GM23338 (cell line): ENCODE results near the gene ZNF48. TPM values are rescaled to one million over a fixed set of nuclear protein-coding genes. Genes with fewer than 3 reads are reported as not detected.
A peak's percentile ranks its signal among the peaks of the same experiment; 100 is the strongest.

Experiments
- ATAC-seq: fragments of 200-7000 bp; cut with Tn5 transposase; 3 replicates; pipeline ENCODE4 v1.9.1; 2020
- DNase-seq: peaks from one replicate; pipeline ENCODE4 v3.0.0-alpha.2; 2015; ENCODE audit warnings: low spot score
- H2AFZ ChIP-seq: fragments of 200-600 bp; sonication (generic); 2 replicates; pipeline ENCODE4 v1.8.0; 2016; ENCODE audit warnings: antibody characterized with exemption, mild to moderate bottlenecking, moderate library complexity
- H3F3A ChIP-seq: fragments of 200-600 bp; sonication (generic); replicated peaks from 2 replicates; pipeline ENCODE4 v1.8.0; 2017; ENCODE audit warnings: antibody characterized with exemption, mixed run types, low read depth
- H3K27ac ChIP-seq: fragments of 200-600 bp; sonication (generic); 2 replicates; pipeline ENCODE4 v1.6.1; 2016; ENCODE audit warnings: low read depth
- H3K27me3 ChIP-seq: fragments of 200-600 bp; sonication (generic); 2 replicates; pipeline ENCODE4 v1.8.0; 2016; ENCODE audit warnings: mild to moderate bottlenecking, mixed run types, moderate library complexity; ENCODE audit not compliant: insufficient read depth
- H3K36me3 ChIP-seq: fragments of 200-600 bp; sonication (generic); 2 replicates; pipeline ENCODE4 v1.8.0; 2016; ENCODE audit warnings: mild to moderate bottlenecking; ENCODE audit not compliant: insufficient read depth
- H3K4me1 ChIP-seq: fragments of 200-600 bp; sonication (generic); 2 replicates; pipeline ENCODE4 v1.8.0; 2016; ENCODE audit warnings: mild to moderate bottlenecking, moderate library complexity; ENCODE audit not compliant: insufficient read depth
- H3K4me2 ChIP-seq: fragments of 200-600 bp; sonication (generic); 2 replicates; pipeline ENCODE4 v1.7.1; 2017; ENCODE audit warnings: mixed run types
- H3K4me3 ChIP-seq: fragments of 200-600 bp; sonication (generic); 2 replicates; pipeline ENCODE4 v1.6.1; 2016; ENCODE audit warnings: mixed run types
- H3K79me2 ChIP-seq: fragments of 200-600 bp; sonication (generic); replicated peaks from 2 replicates; pipeline ENCODE4 v1.8.0; 2017; ENCODE audit warnings: mild to moderate bottlenecking; ENCODE audit not compliant: insufficient read depth
- H3K9me2 ChIP-seq: fragments of 200-600 bp; sonication (generic); 2 replicates; pipeline ENCODE4 v1.8.0; 2017; ENCODE audit not compliant: insufficient read depth
- H4K20me1 ChIP-seq: fragments of 200-600 bp; sonication (generic); replicated peaks from 2 replicates; pipeline ENCODE4 v1.8.0; 2017; ENCODE audit warnings: mild to moderate bottlenecking; ENCODE audit not compliant: insufficient read depth
- H3K27ac Mint-ChIP-seq: 2 replicates; pipeline ENCODE4 v1.8.0; 2020; ENCODE audit warnings: inconsistent platforms, mild to moderate bottlenecking, moderate library complexity, mixed read lengths
- H3K27me3 Mint-ChIP-seq: 3 replicates; pipeline ENCODE4 v1.8.0; 2022; ENCODE audit warnings: low read depth, mild to moderate bottlenecking, moderate library complexity, mixed read lengths, inconsistent platforms; ENCODE audit not compliant: insufficient read depth, poor library complexity
- H3K36me3 Mint-ChIP-seq: 3 replicates; pipeline ENCODE4 v1.8.0; 2021; ENCODE audit warnings: low read depth, mild to moderate bottlenecking, inconsistent platforms, moderate library complexity, mixed read lengths
- H3K4me1 Mint-ChIP-seq: 3 replicates; pipeline ENCODE4 v1.8.0; 2020; ENCODE audit warnings: mild to moderate bottlenecking, inconsistent platforms, mixed read lengths
- H3K4me3 Mint-ChIP-seq: 3 replicates; pipeline ENCODE4 v1.8.0; 2021; ENCODE audit warnings: moderate library complexity, mild to moderate bottlenecking, inconsistent platforms, mixed read lengths
- H3K9me3 Mint-ChIP-seq: 3 replicates; pipeline ENCODE4 v1.8.0; 2020; ENCODE audit warnings: moderate library complexity, mild to moderate bottlenecking, inconsistent platforms, mixed read lengths
- EZH2 ChIP-seq: fragments of 200-600 bp; sonication (generic); IDR thresholded peaks from one replicate; pipeline ENCODE4 v1.8.0; 2017; ENCODE audit warnings: antibody characterized with exemption, mild to moderate bottlenecking, low read depth; ENCODE audit not compliant: unreplicated experiment
- JUNB ChIP-seq: IDR thresholded peaks from one replicate; pipeline ENCODE4 v1.6.1; 2016; ENCODE audit warnings: antibody characterized with exemption; ENCODE audit not compliant: unreplicated experiment
- ZNF114 ChIP-seq: fragments of 250-450 bp; sonication (Bioruptor Pico); IDR thresholded peaks from 2 replicates; pipeline ENCODE4 v1.5.0; 2020; ENCODE audit warnings: mild to moderate bottlenecking, moderate library complexity
- polyA plus RNA-seq: library from polyadenylated mRNA; unstranded; fragments of >200 nt; fragmentation: Nextera tagmentation; extraction: Ambion mirVana; gene quantifications from 2 replicates; pipeline ENCODE4 v1.2.1, GENCODE V29; 2016
- total RNA-seq: library from RNA; depleted of rRNA; stranded (reverse); fragments of >200 nt; shearing (Covaris generic); gene quantifications from 2 replicates; pipeline ENCODE4 v1.2.3, GENCODE V29; 2014
- TF ChIP-seq, protein P1 (sequence below): fragments of 250-450 bp; sonication (Bioruptor Pico); IDR thresholded peaks from 2 replicates; pipeline ENCODE4 v1.5.0; 2020; ENCODE audit warnings: mild to moderate bottlenecking, moderate library complexity
- TF ChIP-seq, protein P2 (sequence below), 2 experiments: fragments of 200-600 bp in 1 of 2; sonication (generic) in 1 of 2; conservative IDR thresholded peaks; 2 replicates each; pipeline versions ENCODE4 v1.5.1 to v1.6.1; 2016 to 2017; ENCODE audit warnings: antibody characterized with exemption in 2 of 2, low read depth in 2 of 2, mild to moderate bottlenecking in 2 of 2, moderate library complexity in 1 of 2
- TF ChIP-seq, protein P3 (sequence below): IDR thresholded peaks from one replicate; pipeline ENCODE4 v1.6.1; 2018; ENCODE audit warnings: antibody characterized with exemption; ENCODE audit not compliant: unreplicated experiment

Gene ZNF48
- total and polyA plus RNA-seq, 2 experiments from 2014 or later: 4.8 to 44.3 TPM

DNA sequence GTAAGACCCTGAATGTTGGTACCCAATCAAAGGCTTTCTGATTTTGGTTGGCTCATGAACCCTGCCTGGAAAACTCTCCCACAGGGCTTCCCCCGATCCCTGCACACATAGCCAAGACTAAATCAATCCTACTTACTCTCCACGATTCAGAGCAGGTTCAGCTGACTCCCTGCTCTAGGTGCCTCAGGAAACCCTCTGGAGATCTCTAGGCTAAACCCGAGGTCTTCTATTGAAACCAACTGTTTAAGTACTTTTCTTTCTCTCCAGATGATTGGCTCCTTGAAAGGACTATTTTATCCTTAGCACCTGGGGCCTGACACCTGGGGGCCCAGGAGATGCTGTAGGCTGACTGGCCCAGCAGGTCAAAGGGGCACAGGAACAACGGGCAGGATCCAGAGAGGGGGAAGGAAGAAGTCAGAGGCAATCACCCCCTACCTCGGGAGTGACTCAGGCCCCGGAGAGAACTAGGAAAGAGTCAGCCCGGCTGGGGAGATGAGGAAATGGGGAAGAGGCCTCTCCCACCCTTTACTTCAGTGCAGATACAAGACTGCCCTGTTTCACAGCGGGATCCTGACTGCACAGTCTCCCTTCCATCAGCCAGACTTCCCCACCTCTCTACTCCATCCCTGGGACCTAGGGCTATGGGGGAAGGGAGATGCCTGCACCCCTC is 27.0 kb upstream of the ZNF48 start:
- peaks cover 12% of the 10 kb centered on the region for H4K20me1 ChIP-seq
- no peaks in the 10 kb centered on the region for H3K9me2 ChIP-seq
- peaks cover 10% of the 10 kb centered on the region; the same call in 2 of the 3 replicates for H3K36me3 Mint-ChIP-seq
- H3K79me2 ChIP-seq: peaks cover 40% of the 10 kb centered on the region
- DNase-seq (no peak), ATAC-seq (no peak)
- H3K27ac ChIP-seq: no peak overlapping the region
- no peaks in the 10 kb centered on the region for H3K27me3 ChIP-seq
- peak overlapping the region; percentile 98 for H3K4me2 ChIP-seq
- H2AFZ ChIP-seq: no peak overlapping the region
- H3K4me3 ChIP-seq: peak overlapping the region; percentile 85
- peaks cover 19% of the 10 kb centered on the region for H3K27me3 Mint-ChIP-seq
- H3K4me1 Mint-ChIP-seq: peaks cover 33% of the 10 kb centered on the region
- peak overlapping the region; percentile 78 for H3K4me3 Mint-ChIP-seq
- no peaks in the 10 kb centered on the region for H3F3A ChIP-seq
- no peaks in the 10 kb centered on the region for H3K9me3 Mint-ChIP-seq
- no peak for TF ChIP-seq JUNB
- TF ChIP-seq, protein P1, sequence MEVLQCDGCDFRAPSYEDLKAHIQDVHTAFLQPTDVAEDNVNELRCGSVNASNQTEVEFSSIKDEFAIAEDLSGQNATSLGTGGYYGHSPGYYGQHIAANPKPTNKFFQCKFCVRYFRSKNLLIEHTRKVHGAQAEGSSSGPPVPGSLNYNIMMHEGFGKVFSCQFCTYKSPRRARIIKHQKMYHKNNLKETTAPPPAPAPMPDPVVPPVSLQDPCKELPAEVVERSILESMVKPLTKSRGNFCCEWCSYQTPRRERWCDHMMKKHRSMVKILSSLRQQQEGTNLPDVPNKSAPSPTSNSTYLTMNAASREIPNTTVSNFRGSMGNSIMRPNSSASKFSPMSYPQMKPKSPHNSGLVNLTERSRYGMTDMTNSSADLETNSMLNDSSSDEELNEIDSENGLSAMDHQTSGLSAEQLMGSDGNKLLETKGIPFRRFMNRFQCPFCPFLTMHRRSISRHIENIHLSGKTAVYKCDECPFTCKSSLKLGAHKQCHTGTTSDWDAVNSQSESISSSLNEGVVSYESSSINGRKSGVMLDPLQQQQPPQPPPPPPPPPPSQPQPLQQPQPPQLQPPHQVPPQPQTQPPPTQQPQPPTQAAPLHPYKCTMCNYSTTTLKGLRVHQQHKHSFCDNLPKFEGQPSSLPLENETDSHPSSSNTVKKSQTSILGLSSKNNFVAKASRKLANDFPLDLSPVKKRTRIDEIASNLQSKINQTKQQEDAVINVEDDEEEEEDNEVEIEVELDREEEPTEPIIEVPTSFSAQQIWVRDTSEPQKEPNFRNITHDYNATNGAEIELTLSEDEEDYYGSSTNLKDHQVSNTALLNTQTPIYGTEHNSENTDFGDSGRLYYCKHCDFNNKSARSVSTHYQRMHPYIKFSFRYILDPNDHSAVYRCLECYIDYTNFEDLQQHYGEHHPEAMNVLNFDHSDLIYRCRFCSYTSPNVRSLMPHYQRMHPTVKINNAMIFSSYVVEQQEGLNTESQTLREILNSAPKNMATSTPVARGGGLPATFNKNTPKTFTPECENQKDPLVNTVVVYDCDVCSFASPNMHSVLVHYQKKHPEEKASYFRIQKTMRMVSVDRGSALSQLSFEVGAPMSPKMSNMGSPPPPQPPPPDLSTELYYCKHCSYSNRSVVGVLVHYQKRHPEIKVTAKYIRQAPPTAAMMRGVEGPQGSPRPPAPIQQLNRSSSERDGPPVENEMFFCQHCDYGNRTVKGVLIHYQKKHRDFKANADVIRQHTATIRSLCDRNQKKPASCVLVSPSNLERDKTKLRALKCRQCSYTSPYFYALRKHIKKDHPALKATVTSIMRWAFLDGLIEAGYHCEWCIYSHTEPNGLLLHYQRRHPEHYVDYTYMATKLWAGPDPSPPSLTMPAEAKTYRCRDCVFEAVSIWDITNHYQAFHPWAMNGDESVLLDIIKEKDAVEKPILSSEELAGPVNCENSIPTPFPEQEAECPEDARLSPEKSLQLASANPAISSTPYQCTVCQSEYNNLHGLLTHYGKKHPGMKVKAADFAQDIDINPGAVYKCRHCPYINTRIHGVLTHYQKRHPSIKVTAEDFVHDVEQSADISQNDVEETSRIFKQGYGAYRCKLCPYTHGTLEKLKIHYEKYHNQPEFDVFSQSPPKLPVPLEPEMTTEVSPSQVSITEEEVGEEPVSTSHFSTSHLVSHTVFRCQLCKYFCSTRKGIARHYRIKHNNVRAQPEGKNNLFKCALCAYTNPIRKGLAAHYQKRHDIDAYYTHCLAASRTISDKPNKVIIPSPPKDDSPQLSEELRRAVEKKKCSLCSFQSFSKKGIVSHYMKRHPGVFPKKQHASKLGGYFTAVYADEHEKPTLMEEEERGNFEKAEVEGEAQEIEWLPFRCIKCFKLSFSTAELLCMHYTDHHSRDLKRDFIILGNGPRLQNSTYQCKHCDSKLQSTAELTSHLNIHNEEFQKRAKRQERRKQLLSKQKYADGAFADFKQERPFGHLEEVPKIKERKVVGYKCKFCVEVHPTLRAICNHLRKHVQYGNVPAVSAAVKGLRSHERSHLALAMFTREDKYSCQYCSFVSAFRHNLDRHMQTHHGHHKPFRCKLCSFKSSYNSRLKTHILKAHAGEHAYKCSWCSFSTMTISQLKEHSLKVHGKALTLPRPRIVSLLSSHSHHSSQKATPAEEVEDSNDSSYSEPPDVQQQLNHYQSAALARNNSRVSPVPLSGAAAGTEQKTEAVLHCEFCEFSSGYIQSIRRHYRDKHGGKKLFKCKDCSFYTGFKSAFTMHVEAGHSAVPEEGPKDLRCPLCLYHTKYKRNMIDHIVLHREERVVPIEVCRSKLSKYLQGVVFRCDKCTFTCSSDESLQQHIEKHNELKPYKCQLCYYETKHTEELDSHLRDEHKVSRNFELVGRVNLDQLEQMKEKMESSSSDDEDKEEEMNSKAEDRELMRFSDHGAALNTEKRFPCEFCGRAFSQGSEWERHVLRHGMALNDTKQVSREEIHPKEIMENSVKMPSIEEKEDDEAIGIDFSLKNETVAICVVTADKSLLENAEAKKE (CRISPR knock-in tag): no peak
- no peak for TF ChIP-seq ZNF114
- TF ChIP-seq, protein P2, sequence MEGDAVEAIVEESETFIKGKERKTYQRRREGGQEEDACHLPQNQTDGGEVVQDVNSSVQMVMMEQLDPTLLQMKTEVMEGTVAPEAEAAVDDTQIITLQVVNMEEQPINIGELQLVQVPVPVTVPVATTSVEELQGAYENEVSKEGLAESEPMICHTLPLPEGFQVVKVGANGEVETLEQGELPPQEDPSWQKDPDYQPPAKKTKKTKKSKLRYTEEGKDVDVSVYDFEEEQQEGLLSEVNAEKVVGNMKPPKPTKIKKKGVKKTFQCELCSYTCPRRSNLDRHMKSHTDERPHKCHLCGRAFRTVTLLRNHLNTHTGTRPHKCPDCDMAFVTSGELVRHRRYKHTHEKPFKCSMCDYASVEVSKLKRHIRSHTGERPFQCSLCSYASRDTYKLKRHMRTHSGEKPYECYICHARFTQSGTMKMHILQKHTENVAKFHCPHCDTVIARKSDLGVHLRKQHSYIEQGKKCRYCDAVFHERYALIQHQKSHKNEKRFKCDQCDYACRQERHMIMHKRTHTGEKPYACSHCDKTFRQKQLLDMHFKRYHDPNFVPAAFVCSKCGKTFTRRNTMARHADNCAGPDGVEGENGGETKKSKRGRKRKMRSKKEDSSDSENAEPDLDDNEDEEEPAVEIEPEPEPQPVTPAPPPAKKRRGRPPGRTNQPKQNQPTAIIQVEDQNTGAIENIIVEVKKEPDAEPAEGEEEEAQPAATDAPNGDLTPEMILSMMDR (conservative IDR thresholded peaks at IDR 0.05; ENCODE audit: low read depth in 2 of 2): no peak
- no peak for TF ChIP-seq EZH2
- TF ChIP-seq, protein P3, sequence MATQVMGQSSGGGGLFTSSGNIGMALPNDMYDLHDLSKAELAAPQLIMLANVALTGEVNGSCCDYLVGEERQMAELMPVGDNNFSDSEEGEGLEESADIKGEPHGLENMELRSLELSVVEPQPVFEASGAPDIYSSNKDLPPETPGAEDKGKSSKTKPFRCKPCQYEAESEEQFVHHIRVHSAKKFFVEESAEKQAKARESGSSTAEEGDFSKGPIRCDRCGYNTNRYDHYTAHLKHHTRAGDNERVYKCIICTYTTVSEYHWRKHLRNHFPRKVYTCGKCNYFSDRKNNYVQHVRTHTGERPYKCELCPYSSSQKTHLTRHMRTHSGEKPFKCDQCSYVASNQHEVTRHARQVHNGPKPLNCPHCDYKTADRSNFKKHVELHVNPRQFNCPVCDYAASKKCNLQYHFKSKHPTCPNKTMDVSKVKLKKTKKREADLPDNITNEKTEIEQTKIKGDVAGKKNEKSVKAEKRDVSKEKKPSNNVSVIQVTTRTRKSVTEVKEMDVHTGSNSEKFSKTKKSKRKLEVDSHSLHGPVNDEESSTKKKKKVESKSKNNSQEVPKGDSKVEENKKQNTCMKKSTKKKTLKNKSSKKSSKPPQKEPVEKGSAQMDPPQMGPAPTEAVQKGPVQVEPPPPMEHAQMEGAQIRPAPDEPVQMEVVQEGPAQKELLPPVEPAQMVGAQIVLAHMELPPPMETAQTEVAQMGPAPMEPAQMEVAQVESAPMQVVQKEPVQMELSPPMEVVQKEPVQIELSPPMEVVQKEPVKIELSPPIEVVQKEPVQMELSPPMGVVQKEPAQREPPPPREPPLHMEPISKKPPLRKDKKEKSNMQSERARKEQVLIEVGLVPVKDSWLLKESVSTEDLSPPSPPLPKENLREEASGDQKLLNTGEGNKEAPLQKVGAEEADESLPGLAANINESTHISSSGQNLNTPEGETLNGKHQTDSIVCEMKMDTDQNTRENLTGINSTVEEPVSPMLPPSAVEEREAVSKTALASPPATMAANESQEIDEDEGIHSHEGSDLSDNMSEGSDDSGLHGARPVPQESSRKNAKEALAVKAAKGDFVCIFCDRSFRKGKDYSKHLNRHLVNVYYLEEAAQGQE: no peak
- H3K4me1 ChIP-seq: peaks cover 11% of the 10 kb centered on the region
- H3K27ac Mint-ChIP-seq: no peak overlapping the region
- no peaks in the 10 kb centered on the region for H3K36me3 ChIP-seq
